ENCODE data around the gene MRPL38. TPM values are rescaled to one million over a fixed set of nuclear protein-coding genes. Genes with fewer than 3 reads are reported as not detected.
"Not testable (repeated sequence)": the region's sequence is repeated elsewhere in the genome, so short reads cannot be mapped to it uniquely, and the experiment has no call there.

MRPL38 gene
- total RNA-seq, 1 donor from 2014 or later = 32.2 TPM

- DNase-seq (ENCODE audit: low spot score in 2 of 2) = no peak
- FAIRE-seq = no peak
These were observed 6.6 kb downstream of the MRPL38 start for GRCh38 chr17:75898065-75898464.

GRCh38 chr17:75897160-75898019, 7.3 kb downstream of the MRPL38 start:
- FAIRE-seq (no peak), DNase-seq (ENCODE audit: low spot score in 2 of 2) (no peak)

- no peak for FAIRE-seq
- DNase-seq (ENCODE audit: low spot score in 2 of 2) = peak; percentile 92 to 94
These were observed 8.1 kb downstream of the MRPL38 start, which contains the start of gene TRIM65 for GRCh38 chr17:75896415-75897159. Gene TRIM65 (minus strand): TSS chr17:75896951. CDS start chr17:75896937, 14 bp downstream.

GRCh38 chr17:75895370-75896155, 9.1 kb downstream of the MRPL38 start:
- DNase-seq (ENCODE audit: low spot score in 2 of 2) (no peak), FAIRE-seq (no peak)

- no peak for FAIRE-seq
- no peak for DNase-seq (ENCODE audit: low spot score in 2 of 2)
These were observed 10.5 kb downstream of the MRPL38 start for GRCh38 chr17:75894049-75894733.

GRCh38 chr17:75893305-75894048, 11.2 kb downstream of the MRPL38 start:
- no peak for FAIRE-seq
- no peak for DNase-seq (ENCODE audit: low spot score in 2 of 2)

- FAIRE-seq (no peak), DNase-seq (ENCODE audit: low spot score in 2 of 2) (no peak)
These were observed 12.0 kb downstream of the MRPL38 start for GRCh38 chr17:75892556-75893224.

- no peak for DNase-seq (ENCODE audit: low spot score in 2 of 2)
- FAIRE-seq = no peak
These were observed 12.8 kb downstream of the MRPL38 start for GRCh38 chr17:75891605-75892555.

- FAIRE-seq (no peak), DNase-seq (ENCODE audit: low spot score in 2 of 2) (no peak)
These were observed 13.6 kb downstream of the MRPL38 start for GRCh38 chr17:75891022-75891604.

GRCh38 chr17:75889454-75889853, 15.2 kb downstream of the MRPL38 start:
- FAIRE-seq (no peak), DNase-seq (ENCODE audit: low spot score in 2 of 2) (no peak)

GRCh38 chr17:75888484-75888883, 16.2 kb downstream of the MRPL38 start:
- DNase-seq (ENCODE audit: low spot score in 2 of 2) = no peak
- FAIRE-seq = no peak

- not testable (repeated sequence) for FAIRE-seq; DNase-seq (ENCODE audit: low spot score in 2 of 2)
These were observed 18.8 kb downstream of the MRPL38 start for GRCh38 chr17:75885860-75886259.

- FAIRE-seq (no peak), DNase-seq (ENCODE audit: low spot score in 2 of 2) (no peak)
These were observed 19.3 kb downstream of the MRPL38 start for GRCh38 chr17:75885431-75885830.

GRCh38 chr17:75881678-75882454, 22.8 kb downstream of the MRPL38 start:
- no peak for FAIRE-seq

GRCh38 chr17:75880266-75880665, 24.4 kb downstream of the MRPL38 start:
- no peak for FAIRE-seq
- no peak for DNase-seq (ENCODE audit: low spot score in 2 of 2)

More at GRCh38 chr17:75881678-75882454, 22.8 kb downstream of the MRPL38 start:
- DNase-seq (ENCODE audit: low spot score in 2 of 2) = no peak

- no peak for FAIRE-seq
These were observed 26.3 kb downstream of the MRPL38 start, which contains the start of gene TRIM47 for GRCh38 chr17:75878174-75878998. Gene TRIM47 (minus strand): TSS chr17:75878581. CDS start chr17:75878548, 33 bp downstream.

More at GRCh38 chr17:75878174-75878998, 26.3 kb downstream of the MRPL38 start, which contains the start of gene TRIM47:
- peak; percentile 80 to 81 for DNase-seq (ENCODE audit: low spot score in 2 of 2)
